Measurements from ENCODE around the gene ELAVL1.
"Not testable (repeated sequence)": the region's sequence is repeated elsewhere in the genome, so short reads cannot be mapped to it uniquely, and the experiment has no call there.

ELAVL1 gene

DNA sequence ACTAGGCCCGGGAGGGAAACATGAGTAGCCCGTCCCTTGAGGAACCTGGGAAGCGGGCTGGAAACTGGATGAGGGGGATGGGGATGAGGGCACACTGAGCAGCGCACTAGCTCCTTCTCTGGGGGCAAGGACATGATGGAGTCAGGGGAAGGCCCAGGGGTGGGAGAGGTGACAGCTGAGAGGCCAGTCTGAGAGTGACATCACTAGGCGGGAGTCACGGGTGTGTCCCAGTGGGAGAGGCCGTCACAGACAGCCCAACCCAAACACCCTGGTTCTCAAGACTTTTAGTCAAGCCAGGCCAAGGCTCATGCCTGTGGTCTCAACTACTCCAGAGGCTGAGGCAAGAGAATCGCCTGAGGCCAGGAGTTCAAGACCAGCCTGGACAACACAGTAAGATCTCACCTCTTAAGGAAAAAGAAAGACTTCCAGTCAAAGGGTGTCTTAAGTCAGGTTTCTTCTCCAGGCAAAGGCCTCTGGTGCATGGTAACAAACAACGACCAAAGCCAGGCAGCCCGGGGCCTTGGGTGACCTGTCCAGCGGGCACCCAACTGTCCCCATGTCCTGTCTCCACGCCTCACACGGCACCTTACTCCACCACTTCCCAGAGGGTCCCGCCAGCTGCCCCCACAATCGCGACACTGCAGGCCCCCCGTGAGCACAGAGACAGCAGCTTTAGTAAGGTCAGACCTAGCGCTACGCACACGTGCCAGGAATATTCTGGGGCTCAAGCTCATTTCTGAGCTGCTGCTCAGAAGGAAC, 36.5 kb downstream of the ELAVL1 start:
- DNase-seq (ENCODE audit: low read depth), result no peak

DNA sequence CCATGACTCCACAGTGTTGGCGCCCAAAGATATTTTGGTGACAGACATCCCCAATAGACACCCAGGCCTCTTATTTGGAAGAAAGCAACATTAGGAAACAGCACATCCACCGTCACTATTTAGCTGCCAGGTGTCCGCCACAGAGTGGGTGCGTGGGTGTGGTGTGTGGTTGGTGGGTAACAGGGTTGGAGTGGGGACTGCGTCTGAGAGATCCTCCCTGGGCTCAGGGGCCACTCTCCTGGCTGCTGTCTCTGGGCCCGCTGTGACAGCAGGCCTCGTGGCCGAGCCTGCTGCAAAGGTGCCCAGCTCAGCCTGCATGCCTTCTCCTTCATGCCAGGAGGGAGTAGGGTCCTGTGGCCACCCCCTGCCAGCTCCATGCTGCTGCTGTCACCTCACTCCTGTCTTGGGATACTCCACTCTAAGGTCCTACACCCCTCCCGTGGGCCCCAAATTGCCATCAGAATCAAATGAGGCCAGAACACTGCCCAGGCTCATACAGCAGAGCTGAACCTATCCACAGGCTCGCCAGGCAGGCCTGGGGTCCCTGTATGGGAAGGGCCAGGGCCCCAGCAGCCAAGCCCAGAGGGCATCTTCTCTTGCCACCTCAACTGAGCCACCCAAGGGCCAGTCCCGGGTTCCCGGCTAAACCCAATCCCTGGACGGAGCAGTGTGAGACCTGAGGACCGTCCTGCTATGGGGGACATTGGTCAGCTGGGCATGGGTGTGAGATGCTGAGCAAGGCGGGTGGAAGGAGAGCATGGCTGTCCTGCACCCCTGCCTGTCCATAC, 37.2 kb downstream of the ELAVL1 start:
- DNase-seq (ENCODE audit: low read depth), result no peak

DNA sequence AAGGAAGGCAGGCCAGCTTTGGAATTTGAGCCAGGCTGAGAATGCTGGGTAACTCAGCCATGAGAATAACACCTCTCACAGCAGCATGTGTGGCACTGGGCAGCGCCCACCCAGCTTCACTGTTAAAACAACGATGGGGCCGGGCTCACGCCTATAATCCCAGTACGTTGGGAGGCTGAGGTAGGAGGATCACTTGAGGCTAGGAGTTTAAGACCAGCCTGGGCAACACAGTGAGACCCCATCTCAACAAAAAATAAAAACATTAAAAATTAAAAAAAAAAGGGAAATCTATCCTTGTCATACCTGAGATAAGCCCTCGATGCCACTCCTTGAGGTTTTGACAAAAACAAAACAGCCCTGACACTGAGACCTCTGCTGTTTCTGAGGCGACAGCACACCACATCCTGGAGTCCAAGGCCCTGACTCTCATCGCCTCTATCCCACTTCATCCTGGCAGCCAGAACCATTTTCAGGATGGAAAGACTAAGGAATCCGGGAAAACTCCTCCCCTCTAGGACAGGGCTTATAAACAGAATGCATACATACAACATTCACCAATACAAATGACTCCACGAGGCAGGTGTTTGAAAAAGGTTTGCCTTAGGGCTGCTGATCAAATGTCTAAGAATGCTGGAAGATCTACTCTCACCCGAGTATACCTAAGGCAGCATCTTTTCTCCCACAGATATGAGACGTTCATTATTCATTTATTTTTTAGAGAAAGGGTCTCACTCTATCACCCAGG, 39.3 kb downstream of the ELAVL1 start:
- DNase-seq (ENCODE audit: low read depth), result no peak

DNA sequence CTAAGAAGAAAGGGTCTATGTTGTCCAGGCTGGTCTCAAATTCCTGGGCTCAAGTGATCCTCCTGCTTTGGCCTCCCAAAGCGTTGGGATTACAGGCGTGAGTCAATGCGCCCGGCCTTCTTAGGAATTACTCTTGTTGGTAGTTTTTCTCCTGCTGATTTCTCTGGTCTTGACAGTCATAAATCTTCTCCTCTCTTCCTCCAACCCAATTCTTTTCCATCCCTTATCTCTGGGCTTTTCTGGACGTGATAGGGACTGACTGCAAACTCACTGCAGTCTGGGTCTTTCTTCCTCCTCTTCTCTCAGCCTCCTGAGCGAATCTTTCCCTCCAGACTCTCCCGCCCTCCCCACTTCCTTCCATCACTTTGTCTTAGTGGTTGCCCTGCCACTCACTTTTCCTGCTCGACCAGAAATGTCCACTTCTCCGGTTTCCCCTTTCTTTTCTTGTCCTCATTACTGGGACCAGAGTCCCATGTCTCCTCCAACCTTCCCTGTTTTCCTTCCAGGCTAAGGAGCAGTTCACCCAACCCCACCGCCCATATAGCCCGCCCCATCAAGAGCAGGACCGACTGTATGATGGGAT, 40.1 kb downstream of the ELAVL1 start:
- no peak for DNase-seq (ENCODE audit: low read depth)

DNA sequence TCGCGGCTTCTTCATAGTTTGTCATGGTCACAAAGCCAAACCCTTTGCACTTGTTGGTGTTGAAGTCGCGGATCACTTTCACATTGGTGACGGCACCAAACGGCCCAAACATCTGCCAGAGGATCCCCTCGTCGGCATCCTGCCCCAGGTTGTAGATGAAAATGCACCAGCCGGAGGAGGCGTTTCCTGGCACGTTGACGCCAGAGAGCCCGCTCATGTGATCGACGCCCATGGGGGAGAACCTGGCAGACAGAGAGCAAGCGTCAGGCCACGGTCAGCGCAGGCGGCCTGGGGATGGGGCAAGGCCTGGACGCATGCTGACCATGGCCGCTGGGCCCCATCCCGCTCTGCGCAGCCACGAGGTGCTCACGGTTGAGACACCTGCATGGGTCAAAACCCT, 41.9 kb downstream of the ELAVL1 start:
- no peak for DNase-seq (ENCODE audit: low read depth)

DNA sequence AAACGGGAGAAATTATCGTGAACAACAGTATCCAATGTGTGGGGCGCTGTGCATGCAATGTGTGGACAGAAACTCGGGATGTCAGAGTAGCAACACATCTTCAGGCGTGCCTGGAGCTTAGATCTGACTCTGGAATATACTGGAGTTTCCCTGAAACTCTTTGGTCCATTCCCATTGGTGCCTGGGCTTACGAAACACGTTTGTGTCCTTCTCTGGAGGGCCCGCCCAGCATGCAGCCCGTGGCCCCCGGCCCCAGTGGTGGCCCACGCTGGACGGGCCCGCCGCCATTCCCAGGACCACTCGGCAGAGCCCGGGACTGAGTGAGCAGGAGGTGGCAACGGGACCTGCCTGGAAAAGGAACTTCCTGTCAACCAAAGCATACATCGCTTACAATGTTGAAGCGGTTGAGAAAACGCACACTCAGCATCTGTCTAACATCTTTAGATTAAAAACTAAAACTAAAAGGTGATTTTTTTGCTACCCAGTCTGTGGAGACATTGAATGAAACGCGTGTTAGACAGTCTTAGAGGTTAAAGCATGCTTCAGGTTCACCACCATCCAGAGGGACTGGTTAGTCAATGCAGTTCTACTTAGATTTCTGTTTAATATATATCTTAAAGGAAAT, 42.7 kb downstream of the ELAVL1 start:
- DNase-seq (ENCODE audit: low read depth), result no peak

DNA sequence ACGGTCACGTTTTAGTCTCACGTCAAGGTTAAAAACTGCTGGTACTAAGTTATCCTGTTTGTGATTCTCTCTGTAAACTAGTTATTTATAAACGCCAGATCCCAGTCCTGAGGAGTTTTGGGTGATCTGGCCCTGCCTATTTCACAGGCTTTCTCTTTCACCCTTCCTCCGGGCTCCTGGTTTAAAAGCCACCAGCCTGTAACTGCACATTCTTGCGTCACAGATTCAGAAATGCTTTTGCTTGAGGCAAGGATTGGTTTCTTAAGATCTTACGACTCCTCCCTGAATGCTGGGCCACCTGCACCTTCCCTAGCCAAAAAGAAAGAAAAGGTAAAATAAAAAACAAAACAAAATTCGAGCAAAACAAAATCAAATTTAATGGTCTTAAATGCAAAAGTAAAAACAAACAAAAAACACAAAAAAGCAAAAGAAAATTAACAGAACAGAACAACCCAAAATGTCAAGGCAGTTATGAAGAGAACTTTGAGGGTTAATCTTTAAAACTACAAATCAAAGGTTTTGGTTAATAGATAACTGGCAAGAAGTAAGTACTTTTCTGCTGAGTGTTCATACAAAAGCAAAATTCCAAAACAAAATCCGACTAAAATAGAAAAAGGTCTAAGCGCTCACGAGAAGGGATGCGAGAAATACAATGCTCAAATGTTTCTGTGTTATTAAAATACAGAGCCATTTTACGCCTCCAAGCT, 43.4 kb downstream of the ELAVL1 start:
- DNase-seq (ENCODE audit: low read depth), result no peak

DNA sequence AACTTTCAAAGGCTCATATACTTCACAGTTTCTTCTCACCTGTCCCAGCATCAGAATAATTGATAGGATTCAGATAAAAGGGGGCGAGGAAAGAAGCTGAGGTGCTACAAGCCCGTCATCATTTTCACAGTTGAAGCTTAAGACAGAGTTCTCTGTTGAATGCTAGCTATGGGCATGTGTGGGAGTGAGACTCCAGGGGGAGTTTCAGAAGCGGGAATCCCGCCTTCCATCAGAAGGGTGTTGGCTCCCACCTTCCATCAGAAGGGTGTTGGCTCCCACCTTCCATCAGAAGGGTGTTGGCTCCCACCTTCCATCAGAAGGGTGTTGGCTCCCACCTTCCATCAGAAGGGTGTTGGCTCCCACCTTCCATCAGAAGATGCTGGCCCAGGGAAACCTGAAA, 44.4 kb downstream of the ELAVL1 start:
- not testable (repeated sequence) for DNase-seq (ENCODE audit: low read depth)

DNA sequence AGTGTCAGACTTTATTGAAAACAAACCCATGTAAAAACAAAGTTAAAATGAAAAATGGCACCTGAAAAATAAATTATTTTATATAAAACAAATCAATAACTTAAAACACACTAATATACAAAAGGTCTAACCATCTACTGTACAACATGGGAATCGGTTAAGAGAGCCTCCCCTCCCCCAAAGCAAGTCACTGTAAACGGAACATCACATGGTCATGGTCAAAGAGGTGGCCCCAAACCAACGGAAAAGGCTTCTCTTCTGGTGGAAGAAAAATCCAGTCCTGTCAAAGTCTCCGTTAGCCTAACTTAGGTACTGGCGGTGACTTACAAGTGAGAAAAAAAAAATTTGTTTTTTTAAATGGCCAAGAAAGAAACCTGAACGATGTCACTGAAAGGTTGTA, 46.2 kb downstream of the ELAVL1 start:
- no peak for DNase-seq (ENCODE audit: low read depth)

DNA sequence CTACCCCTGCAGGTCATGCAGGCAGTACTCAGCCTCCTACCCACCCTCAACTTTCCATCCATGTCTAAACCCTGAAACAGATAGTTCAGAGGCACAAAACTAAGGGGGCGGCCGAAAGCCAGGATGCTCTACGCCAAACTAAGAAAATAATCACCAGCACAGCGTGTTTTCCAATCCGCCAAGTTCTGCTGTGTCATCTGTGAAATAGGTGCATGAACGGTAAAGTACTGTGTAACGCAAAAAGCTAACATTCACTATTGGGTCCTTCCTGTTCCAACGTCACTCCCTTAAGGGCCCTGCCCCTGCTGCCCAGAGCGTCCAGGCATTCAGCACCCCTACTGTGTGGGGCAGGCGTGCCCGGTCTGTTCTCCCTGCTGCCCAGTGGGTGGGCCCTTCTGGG, 49.7 kb downstream of the ELAVL1 start:
- DNase-seq (ENCODE audit: low read depth), result no peak

DNA sequence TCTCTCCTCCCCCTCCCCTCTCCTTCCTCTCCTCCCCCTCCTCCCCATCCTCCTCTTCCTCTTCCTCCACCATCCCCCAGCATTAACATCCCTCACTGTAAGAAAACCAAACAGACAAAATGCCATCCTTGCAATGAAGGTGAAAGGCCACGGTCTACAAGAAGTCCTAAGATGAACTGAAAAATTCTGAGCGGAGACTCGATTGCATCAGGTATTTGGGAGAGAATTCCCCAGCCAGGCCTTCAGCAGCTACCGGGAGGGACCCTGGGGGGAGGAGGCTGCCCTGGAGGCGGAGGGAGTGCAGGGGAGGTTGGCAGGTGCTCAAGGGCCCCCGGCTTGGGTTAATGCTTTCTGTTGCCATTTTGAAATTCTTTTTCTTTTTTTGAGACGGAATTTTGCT, 51.9 kb downstream of the ELAVL1 start:
- DNase-seq (ENCODE audit: low read depth), result no peak

DNA sequence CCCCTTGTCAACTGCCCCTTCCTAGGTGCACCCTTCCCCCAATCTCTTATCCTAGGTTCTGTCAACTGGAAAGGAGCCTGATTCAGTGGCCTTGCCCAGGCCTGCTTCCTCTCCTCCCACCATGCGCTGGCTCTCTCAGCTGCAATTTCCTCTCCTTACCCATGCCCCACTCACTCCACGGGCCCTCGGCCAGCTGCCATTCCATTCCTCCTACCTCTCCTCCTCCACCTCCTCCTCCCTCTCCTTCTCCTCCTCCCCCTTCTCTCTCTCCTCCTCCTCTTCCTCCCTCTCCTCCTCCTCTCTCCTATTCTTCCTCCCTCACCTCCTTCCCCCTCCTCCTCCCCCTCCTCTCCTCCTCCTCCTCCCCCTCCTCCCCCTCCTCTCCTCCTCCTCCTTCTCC, 52.4 kb downstream of the ELAVL1 start:
- no peak for DNase-seq (ENCODE audit: low read depth)

DNA sequence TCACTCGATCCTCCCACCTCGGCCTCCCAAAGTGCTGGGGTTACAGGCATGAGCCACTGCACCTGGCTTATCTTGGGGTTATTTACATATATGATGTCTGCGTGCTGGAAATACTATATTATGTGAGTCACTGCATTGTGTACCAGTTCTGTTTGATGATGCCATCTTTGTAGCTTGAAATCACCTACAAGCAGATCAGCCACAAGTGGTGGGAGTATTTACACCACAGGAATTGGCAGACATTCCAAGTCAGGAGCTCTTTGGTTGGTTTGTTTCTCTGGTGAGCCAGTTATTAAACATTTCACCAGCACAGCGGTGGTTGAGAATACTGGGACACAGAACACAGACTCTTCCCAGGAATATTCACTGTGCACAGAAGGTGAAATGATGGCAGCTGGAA, 57.5 kb downstream of the ELAVL1 start:
- DNase-seq (ENCODE audit: low read depth), result no peak

DNA sequence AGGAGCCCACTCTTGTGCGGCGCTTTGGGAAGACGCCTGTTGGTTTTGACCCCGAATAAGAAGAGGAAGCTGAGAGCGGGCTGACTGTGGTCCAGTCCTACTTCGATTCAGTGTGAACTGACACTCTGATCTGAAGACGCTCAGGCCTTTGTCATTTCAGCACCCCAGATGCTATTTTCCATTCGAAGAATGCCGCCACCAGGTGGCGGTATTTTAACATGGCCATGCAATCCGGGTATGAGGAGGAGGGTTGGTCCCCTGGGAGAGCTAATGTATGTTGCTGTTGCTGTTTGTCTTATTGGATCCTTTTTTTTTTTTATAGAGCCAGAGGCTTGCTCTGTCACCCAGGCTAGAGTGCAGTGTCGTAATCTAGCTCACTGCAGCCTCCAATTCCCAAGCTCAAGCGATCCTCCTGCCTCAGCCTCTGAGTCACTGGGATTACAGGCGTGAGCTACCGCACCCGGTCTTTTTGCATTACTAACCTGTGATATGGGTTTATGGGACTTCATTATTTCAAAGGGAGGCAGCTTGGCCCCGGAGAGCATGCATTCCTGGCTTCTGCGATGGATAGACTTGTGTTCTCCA, 61.2 kb downstream of the ELAVL1 start:
- peak; percentile 77 for DNase-seq (ENCODE audit: low read depth)

DNA sequence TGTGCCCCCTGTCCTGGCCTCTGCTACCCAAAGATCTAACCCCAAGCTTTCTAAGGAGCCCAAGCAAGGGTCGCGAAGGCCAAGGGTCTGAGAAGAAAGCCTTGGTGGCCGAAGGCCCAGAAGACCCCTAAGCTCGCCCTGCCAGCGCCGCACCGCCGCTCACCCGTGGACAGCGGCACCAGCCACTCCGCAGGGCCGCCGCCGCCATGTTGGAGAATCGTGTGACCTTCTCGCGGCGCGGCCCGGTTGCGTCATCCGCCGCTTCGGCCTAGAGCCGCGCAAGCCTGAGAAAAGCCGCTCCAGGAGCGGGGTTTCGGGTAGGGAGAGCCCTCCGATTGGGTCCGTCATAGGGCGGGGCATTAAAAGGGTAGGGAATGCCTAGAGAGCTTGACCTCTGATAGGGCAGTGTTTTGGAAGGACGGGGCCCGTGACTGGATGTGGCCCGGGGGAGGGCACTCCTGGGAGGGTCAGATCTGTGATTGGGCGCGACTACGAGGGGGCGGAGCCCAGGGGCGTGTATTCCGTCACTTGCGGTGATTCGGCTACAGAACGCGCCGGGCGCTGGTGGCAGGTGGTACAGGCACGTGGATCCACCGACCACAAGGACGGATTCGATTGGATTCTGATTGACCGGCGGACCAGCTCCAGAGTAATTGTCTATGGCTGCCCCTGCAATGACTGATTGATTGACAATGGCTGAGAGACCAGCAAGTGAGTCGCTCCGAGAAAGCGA, 61.8 kb downstream of the ELAVL1 start, which contains the start of gene TIMM44:
TSS of gene TIMM44 (minus strand) at position 223 of the 733 bp plus-strand sequence. CDS start at position 208, 15 bp downstream.
- DNase-seq (ENCODE audit: low read depth), result peak; percentile 98

DNA sequence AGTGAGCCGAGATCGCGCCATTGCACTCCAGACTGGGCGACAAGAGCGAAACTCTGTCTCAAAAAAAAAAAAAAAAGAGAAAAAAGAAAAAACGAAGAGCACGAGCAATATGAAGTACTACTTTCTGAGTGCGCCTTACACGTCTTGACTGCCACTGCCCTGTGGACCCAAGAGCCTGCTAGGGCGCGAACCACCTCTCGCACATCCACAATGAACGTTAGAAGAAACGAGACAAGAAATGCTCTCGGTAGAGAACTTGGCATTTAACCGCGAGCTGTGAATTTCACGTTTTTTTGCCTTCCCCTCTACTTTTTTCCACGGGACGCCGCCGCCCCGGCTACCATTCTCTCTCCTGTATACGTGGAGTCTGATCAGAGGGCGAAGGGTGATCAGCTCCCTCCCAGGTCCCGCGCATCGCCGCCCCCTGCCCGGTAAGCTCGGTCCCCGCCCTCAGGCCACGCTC, 62.4 kb downstream of the ELAVL1 start:
- no peak for DNase-seq (ENCODE audit: low read depth)

DNA sequence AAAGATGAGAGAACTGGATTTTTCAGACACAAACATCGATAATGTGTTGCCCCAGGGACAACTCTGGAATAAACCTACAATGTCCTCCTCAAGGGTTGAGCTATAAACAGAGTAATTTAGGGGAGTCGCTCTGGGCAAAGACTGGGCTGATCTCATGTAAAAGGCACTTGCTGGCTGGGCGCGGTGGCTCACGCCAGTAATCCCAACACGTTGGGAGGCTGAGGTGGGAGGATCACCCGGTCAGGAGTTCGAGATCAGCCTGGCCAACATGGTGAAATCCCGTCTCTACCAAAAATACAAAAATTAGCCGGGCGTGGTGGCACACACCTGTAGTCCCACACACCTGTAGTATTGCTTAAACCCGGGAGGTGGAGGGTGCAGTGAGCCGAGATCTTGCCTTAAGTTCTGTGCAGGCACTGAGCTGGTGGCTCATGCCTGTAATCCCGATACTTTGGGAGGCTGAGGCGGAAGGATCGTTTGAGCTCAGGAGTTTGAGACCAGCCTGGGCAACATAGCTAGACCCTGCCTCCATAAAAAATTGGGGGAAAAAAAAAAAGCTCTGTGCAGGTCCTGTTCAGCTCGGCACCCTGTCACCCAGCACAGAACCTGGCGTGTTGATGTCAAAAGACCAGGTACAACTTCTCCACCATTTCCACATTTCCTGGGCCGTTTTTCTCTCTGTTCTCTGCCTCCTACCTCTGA, 63.4 kb downstream of the ELAVL1 start:
- no peak for DNase-seq (ENCODE audit: low read depth)

DNA sequence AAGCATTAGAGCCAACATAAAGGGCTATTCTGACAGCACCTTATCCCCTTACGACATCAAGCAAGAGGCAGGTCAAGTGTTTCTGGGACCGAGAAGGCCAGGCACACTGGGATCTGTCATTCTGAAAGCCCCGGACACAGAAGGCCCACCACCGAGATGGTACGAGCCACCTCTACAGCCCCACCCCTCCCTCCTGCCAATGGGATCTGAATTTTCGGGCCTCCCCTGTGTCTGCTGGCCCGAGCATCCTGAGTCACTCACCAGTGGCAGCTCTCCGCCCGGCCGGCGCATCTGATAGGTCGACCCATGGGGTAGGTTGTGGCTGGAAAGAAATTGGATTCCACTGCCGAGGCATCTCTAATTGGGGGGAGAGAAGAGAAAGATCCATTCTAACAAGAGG, 64.6 kb downstream of the ELAVL1 start:
- no peak for DNase-seq (ENCODE audit: low read depth)

DNA sequence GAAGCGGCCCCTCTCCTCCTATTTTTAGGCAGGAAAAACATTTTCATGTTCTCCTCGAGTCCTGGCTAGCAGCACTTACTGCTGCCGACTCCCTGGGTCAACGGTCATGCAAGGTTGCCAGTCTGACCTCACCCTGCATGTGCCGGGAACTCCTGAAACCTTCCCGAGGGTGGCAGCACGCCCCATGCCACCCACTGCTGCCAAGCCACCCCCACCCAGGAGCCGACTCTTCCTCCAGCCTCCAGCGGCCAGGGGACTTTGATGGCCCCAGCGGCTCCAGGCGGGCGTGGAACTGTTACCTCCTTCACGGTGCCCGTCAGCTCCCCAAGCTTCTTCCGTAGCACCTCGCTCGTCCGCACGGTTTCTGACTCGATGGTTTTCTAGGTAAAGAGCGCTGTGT, 70.7 kb downstream of the ELAVL1 start:
- no peak for DNase-seq (ENCODE audit: low read depth)
